Esophagus (tissue), 2 donors: ENCODE results near the gene PPP1R9B. TPM values are rescaled to one million over a fixed set of nuclear protein-coding genes. Genes with fewer than 3 reads are reported as not detected.
A peak's percentile ranks its signal among the peaks of the same experiment; 100 is the strongest.

Source experiments
- H3K27ac ChIP-seq, 2 donors: one replicate each; pipeline ENCODE4 v1.5.1; 2013; ENCODE audit warnings: low read depth in 2 of 2, mild to moderate bottlenecking in 2 of 2, inconsistent platforms in 1 of 2, low read length in 1 of 2, moderate library complexity in 1 of 2
- H3K27me3 ChIP-seq, 2 donors: one replicate each; pipeline ENCODE4 v1.6.1; 2013; ENCODE audit warnings: low read length in 2 of 2, control low read depth in 1 of 2, mild to moderate bottlenecking in 1 of 2; ENCODE audit not compliant: insufficient read depth in 2 of 2, control insufficient read depth in 1 of 2
- H3K36me3 ChIP-seq, 2 donors: one replicate each; pipeline ENCODE4 v1.6.1; 2013; ENCODE audit warnings: low read length in 1 of 2; ENCODE audit not compliant: control insufficient read depth in 2 of 2, insufficient read depth in 2 of 2
- H3K4me1 ChIP-seq, 2 donors: one replicate each; pipeline ENCODE4 v1.6.1; 2013; ENCODE audit warnings: low read length in 1 of 2; ENCODE audit not compliant: control insufficient read depth in 2 of 2, insufficient read depth in 2 of 2
- H3K4me3 ChIP-seq, 2 donors: one replicate each; pipeline ENCODE4 v1.5.1; 2013; ENCODE audit warnings: low read length in 2 of 2, mild to moderate bottlenecking in 2 of 2, low read depth in 1 of 2, moderate library complexity in 1 of 2
- H3K9me3 ChIP-seq, 2 donors: one replicate each; pipeline ENCODE4 v1.6.1; 2013; ENCODE audit warnings: mild to moderate bottlenecking in 2 of 2, low read depth in 1 of 2, low read length in 1 of 2, moderate library complexity in 1 of 2; ENCODE audit not compliant: control insufficient read depth in 2 of 2, insufficient read depth in 1 of 2
- WGBS, 2 donors: extraction: QIAGEN DNeasy Blood & Tissue Kit; methylation state at CpG; one replicate each; pipeline ENCODE4 v1.1.7; 2013; 5-methylcytosine and 5-hydroxymethylcytosine counted together
- polyA plus RNA-seq, 2 donors: library from polyadenylated mRNA; stranded (reverse); fragments of 200-250 nt; gene quantifications; one replicate each; pipeline ENCODE4 v1.2.3, GENCODE V29; 2013
- donor health status: healthy with polysubstance abuse.
- donor health status: Bipolar disorder and iron deficiency.

Gene PPP1R9B
- polyA plus RNA-seq, 2 donors: 15.4 to 31.3 TPM

GRCh38 chr17:50182783-50183420 is 32.4 kb upstream of the PPP1R9B start:
- Histone ChIP-seq H3K9me3 (no peaks in the 10 kb centered on the region), H3K4me1 (peaks cover 2 to 18% of the 10 kb centered on the region in 2 donors)
- 82 to 86% methylated on average over 17 to 18 of the region's 18 CpGs for WGBS, 2 donors

DNA sequence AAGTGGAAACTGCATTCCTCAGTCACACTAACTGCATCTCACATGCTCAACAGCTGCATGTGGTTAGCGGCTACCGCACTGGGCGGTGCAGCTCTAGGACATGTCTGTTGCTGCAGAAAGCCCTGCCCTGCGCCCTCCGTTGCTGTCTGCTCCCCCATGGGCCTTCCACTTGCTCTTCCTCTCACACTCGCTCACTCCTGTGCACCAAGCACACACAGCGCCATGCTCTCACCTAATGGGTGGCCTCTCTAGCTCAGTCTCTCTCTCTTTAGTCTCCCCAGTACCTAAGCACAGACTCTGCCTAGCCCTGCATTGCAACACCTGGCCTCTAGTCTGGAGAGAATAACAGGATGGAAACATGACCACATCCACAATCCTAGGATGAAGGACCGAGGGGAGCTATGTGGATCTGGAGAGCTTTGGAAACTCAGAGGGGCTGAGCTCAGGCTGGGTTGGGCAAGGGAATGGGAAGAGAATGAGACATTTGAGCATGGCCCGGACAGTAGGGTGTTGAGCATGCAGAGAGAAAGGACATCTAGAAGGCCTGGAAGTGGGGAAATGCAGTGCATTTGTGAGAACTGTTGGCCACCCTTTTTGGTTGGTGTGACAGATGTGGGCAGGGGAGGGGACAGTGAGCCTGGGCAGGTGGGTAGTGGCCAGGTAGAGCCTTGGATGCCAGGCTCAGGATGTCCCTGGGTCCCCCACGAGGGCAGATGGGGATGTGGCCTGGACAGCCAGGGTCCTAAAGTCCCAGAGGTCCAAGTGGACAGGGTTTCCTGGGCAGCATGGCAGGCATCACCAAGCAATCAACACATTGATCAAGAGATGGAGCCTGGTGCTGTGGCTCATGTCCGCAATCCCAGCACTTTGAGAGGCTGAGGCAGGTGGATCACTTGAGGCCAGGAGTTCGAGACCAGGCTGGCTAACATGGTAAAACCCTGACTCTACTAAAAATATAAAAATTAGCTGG is 31.4 kb upstream of the PPP1R9B start:
- Histone ChIP-seq H3K36me3 (peaks cover 0 to 8% of the 10 kb centered on the region in 2 donors), H3K4me3 (no peak overlapping the region), H3K4me1 (peaks cover 4 to 26% of the 10 kb centered on the region in 2 donors), H3K9me3 (no peaks in the 10 kb centered on the region), H3K27ac (no peak overlapping the region), H3K27me3 (no peaks in the 10 kb centered on the region)
- 72% methylated on average over 12 of the region's 12 CpGs for WGBS, 2 donors

More at GRCh38 chr17:50182783-50183420, 32.4 kb upstream of the PPP1R9B start:
- peak overlapping the region in 1 of 2 donors; percentile 14 for H3K27ac ChIP-seq
- H3K27me3 ChIP-seq: no peaks in the 10 kb centered on the region
- no peak overlapping the region for H3K4me3 ChIP-seq
- peaks cover 0 to 8% of the 10 kb centered on the region in 2 donors for H3K36me3 ChIP-seq

DNA sequence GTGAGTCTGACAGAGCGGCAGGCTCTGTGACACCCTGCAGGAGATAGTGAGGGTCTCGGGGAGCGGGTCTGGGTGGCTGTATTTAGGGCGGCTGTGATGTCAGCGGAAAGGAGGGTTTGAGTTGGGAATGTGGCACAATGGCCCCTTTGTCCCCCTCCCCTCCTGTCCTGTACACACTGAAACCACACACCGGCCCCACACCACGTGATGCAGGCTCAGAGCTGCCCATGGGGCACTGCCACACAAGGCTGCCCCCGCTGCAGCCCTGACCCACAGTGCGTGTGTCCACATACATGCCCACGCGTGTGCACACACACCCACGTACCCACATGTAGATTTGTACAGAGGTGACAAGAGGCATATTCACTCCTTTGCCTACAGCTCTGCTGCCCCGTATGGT is 30.7 kb upstream of the PPP1R9B start:
- H3K27ac ChIP-seq: no peak overlapping the region
- H3K4me3 ChIP-seq: no peak overlapping the region
- WGBS, 2 donors: 81 to 84% methylated on average over 13 of the region's 13 CpGs
- peaks cover 4 to 26% of the 10 kb centered on the region in 2 donors for H3K4me1 ChIP-seq
- no peaks in the 10 kb centered on the region for H3K27me3 ChIP-seq
- H3K9me3 ChIP-seq: no peaks in the 10 kb centered on the region
- H3K36me3 ChIP-seq: peaks cover 0 to 5% of the 10 kb centered on the region in 2 donors

DNA sequence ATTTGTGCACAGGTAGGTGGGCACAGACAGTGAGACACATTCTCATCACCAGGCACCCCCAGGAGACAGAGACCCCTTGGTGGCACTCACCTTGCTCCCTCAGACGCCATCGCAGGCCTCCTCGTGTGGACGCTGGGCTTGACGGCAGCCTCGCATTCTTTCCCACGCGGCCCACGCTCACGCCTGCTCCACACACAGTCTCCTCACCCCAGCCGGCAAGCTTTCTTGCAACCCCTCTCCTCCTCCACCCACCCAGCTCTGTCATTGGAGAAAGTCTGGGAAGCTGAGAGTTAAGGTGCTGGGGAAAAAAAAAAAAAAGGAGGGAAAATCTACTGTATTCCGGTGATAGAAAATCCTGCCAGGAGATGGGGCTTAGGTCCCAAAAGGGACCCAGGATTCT is 30.1 kb upstream of the PPP1R9B start:
- no peak overlapping the region for H3K27ac ChIP-seq
- no peak overlapping the region for H3K4me3 ChIP-seq
- H3K27me3 ChIP-seq: no peaks in the 10 kb centered on the region
- 87 to 88% methylated on average over 12 of the region's 12 CpGs for WGBS, 2 donors
- H3K9me3 ChIP-seq: no peaks in the 10 kb centered on the region
- peaks cover 4 to 26% of the 10 kb centered on the region in 2 donors for H3K4me1 ChIP-seq
- H3K36me3 ChIP-seq: peaks cover 0 to under 1% of the 10 kb centered on the region in 2 donors

DNA sequence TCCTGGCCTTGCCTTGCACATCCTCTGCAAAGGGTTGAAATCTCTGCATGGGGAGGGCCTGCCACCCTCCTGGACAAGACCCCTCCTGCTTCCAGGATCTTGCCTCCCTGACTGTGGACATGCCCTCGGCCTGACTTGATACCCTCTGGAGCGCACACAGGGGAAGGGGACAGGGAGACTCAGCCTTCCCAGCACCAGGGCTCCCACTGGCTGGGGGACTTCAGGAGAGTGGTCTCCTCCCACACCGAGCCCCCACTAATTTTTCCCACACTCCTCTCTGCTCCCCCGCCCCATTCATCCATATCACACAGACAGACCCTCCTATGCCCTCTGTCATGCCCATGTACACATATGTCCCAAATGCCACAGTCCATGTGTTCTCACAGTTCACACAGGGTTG is 29.6 kb upstream of the PPP1R9B start:
- no peaks in the 10 kb centered on the region for H3K9me3 ChIP-seq
- 90 to 96% methylated on average over 4 of the region's 4 CpGs for WGBS, 2 donors
- H3K27me3 ChIP-seq: no peaks in the 10 kb centered on the region
- H3K4me3 ChIP-seq: no peak overlapping the region
- H3K27ac ChIP-seq: no peak overlapping the region
- no peaks in the 10 kb centered on the region for H3K36me3 ChIP-seq
- peaks cover 4 to 26% of the 10 kb centered on the region in 2 donors for H3K4me1 ChIP-seq

DNA sequence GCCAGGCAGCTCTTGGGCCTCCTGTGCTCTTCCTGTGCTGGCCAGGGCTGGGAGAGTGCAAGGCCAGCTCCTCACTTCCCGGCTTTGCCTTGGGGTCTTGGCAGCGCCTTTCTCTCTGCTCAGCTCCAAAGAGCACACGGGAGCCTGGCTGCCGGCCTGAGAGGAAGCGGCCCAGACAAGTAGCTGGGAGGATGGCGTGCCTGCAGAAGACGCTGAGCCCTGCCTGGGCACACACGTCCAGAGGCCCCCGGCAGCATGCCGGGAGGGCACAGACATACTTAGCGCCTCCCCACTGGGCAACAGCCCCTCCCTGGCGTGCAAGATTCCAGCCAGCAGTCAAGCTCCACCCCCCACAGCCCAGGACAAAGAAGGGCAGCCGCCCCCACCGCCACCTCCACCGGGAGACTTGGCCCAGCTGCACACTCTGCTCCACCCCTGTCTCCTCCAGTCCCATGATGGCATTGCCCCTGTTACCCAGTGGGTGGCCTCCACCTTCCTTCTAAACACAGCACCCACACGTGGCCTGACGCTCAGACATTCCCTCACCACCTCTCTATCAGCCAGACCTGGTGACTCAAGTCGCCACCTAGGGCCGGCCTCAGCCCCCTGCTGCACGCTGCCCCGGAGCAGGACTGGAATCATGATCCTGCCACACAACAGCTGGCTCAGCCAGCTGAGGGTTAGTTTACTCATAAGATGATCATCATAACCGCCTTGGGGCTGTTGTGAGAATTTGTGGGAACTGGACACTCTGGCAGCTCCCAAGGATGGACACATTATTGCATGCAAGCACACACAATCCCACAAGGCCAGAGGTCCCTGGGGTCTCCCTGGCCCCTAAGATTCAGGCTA is 27.7 kb upstream of the PPP1R9B start:
- 9 to 10% methylated on average over 22 of the region's 22 CpGs for WGBS, 2 donors
- Histone ChIP-seq H3K27ac (peak overlapping the region; percentile 83 to 86), H3K4me1 (peaks cover 4 to 19% of the 10 kb centered on the region in 2 donors), H3K4me3 (no peak overlapping the region), H3K36me3 (no peaks in the 10 kb centered on the region), H3K27me3 (no peaks in the 10 kb centered on the region), H3K9me3 (no peaks in the 10 kb centered on the region)

DNA sequence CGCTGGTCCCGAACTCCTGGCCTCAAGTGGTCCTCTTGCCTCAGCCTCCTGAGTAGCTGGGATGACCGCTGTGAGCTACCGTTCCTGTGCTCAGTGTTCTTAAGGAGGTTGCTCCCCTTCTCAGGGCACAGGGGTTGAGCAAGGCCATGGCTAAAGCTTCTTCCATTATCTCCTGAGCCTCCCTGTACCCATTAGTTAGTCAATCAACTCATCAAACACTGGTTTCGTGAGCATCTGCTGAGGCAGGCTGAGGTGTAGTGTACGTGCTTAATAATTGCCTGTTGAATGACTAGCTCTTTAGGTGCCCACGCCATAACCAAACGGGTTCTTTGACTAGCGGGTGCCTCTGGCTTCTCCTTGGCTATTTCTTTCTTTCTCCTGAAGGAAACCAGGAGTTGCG is 27.0 kb upstream of the PPP1R9B start:
- H3K27me3 ChIP-seq: no peaks in the 10 kb centered on the region
- H3K4me1 ChIP-seq: peaks cover 4 to 19% of the 10 kb centered on the region in 2 donors
- 61 to 70% methylated on average over 10 of the region's 10 CpGs for WGBS, 2 donors
- peak overlapping the region; percentile 83 to 86 for H3K27ac ChIP-seq
- H3K36me3 ChIP-seq: no peaks in the 10 kb centered on the region
- H3K4me3 ChIP-seq: no peak overlapping the region
- no peaks in the 10 kb centered on the region for H3K9me3 ChIP-seq

GRCh38 chr17:50176559-50177357 is 26.3 kb upstream of the PPP1R9B start:
- 87 to 90% methylated on average over 20 of the region's 20 CpGs for WGBS, 2 donors
- H3K4me1 ChIP-seq: peaks cover 4 to 16% of the 10 kb centered on the region in 2 donors

More at GRCh38 chr17:50176559-50177357, 26.3 kb upstream of the PPP1R9B start:
- H3K4me3 ChIP-seq: no peak overlapping the region
- no peaks in the 10 kb centered on the region for H3K36me3 ChIP-seq
- no peaks in the 10 kb centered on the region for H3K9me3 ChIP-seq
- H3K27me3 ChIP-seq: no peaks in the 10 kb centered on the region
- H3K27ac ChIP-seq: peak overlapping the region; percentile 83 to 86
